PFSK-1 (cell line): ENCODE data around the gene ATG9B.

Experiments
- POLR2AphosphoS5 ChIP-seq: IDR thresholded peaks from 2 replicates; pipeline ENCODE4 v1.6.1; 2012; ENCODE audit warnings: low read depth, mild to moderate bottlenecking, control low read depth, low read length, moderate library complexity
- REST ChIP-seq, 2 experiments: IDR thresholded peaks; 2 replicates each; pipeline versions ENCODE4 v1.6.1 to v1.8.0; 2011 to 2012; ENCODE audit warnings: low read depth in 2 of 2, low read length in 2 of 2, control low read depth in 1 of 2, inconsistent platforms in 1 of 2, mild to moderate bottlenecking in 1 of 2, moderate library complexity in 1 of 2; ENCODE audit not compliant: insufficient read depth in 1 of 2
- SIN3A ChIP-seq: IDR thresholded peaks from 2 replicates; pipeline ENCODE4 v1.6.1; 2012; ENCODE audit warnings: mild to moderate bottlenecking, low read length, moderate library complexity, borderline replicate concordance; ENCODE audit not compliant: insufficient read depth
- TAF1 ChIP-seq: IDR thresholded peaks from 2 replicates; pipeline ENCODE4 v1.6.1; 2012; ENCODE audit warnings: low read length, control low read depth, borderline replicate concordance; ENCODE audit not compliant: insufficient read depth

GRCh38 chr7:150968734-150969372, 55.4 kb downstream of the ATG9B start:
- TF ChIP-seq POLR2AphosphoS5 (no peak), SIN3A (no peak), REST (IDR thresholded peaks at IDR 0.05; ENCODE audit: insufficient read depth in 1 of 2, low read depth in 2 of 2, low read length in 2 of 2) (no peak), TAF1 (no peak)
